Activated CD8-positive, alpha-beta memory T cell treated with anti-CD3 and anti-CD28 coated beads, Interleukin-2, amount 10 ng/mL, durations not matched to agents 7 days and 5 days (primary cell): ENCODE measurements around the gene COL23A1. TPM values are rescaled to one million over a fixed set of nuclear protein-coding genes. Genes with fewer than 3 reads are reported as not detected.
"Not testable (repeated sequence)": the region's sequence is repeated elsewhere in the genome, so short reads cannot be mapped to it uniquely, and the experiment has no call there.

ENCODE experiments used
- ATAC-seq: fragments of 150-1000 bp; cut with Tn5 transposase; one replicate; pipeline ENCODE4 v1.10.0; 2021; ENCODE audit warnings: moderate library complexity
- CTCF ChIA-PET: fragments of 350-600 bp; sonication (Branson Sonifier 250); formaldehyde crosslinking; loops from one replicate; lab custom pipeline; 2021; ENCODE audit warnings: antibody characterized with exemption; lab: Charles Lee
- DNase-seq: peaks from one replicate; pipeline ENCODE4 v3.0.0-alpha.2; 2020
- H3K27ac Mint-ChIP-seq: one replicate; pipeline ENCODE4 v1.8.0; 2021; ENCODE audit warnings: mild to moderate bottlenecking, mixed read lengths
- H3K27me3 Mint-ChIP-seq: one replicate; pipeline ENCODE4 v1.8.0; 2021; ENCODE audit warnings: mixed read lengths
- H3K36me3 Mint-ChIP-seq: one replicate; pipeline ENCODE4 v1.8.0; 2021; ENCODE audit warnings: mild to moderate bottlenecking, mixed read lengths
- H3K4me1 Mint-ChIP-seq: one replicate; pipeline ENCODE4 v1.8.0; 2021; ENCODE audit warnings: mixed read lengths
- H3K4me3 Mint-ChIP-seq: one replicate; pipeline ENCODE4 v1.8.0; 2021; ENCODE audit warnings: mild to moderate bottlenecking, moderate library complexity, mixed read lengths
- H3K9me3 Mint-ChIP-seq: one replicate; pipeline ENCODE4 v1.8.0; 2022; ENCODE audit warnings: low read depth, mixed read lengths
- total RNA-seq, 2 experiments: library from RNA; stranded (reverse); gene quantifications; one replicate each; pipeline ENCODE4 v1.2.3, GENCODE V29; 2021

COL23A1 gene
- total RNA-seq, 2 experiments from 2014 or later = 0.18 to 0.19 TPM

- Mint-ChIP-seq H3K9me3 (peaks cover 3% of the 10 kb centered on the region), H3K4me1 (peaks cover 2% of the 10 kb centered on the region), H3K4me3 (no peak overlapping the region), H3K27ac (no peak overlapping the region), H3K27me3 (no peaks in the 10 kb centered on the region), H3K36me3 (peaks cover 66% of the 10 kb centered on the region)
- CTCF ChIA-PET = interaction anchor here (1.0 to 1.4 kb wide), 2 partner anchors 10 to 15 kb away, joined by 3 to 5 read pairs; no protein-coding TSS in a partner anchor
- no peak for DNase-seq
- ATAC-seq = no peak
Measured at GRCh38 chr5:178612299-178612698, 22.1 kb upstream of the COL23A1 start.

DNA sequence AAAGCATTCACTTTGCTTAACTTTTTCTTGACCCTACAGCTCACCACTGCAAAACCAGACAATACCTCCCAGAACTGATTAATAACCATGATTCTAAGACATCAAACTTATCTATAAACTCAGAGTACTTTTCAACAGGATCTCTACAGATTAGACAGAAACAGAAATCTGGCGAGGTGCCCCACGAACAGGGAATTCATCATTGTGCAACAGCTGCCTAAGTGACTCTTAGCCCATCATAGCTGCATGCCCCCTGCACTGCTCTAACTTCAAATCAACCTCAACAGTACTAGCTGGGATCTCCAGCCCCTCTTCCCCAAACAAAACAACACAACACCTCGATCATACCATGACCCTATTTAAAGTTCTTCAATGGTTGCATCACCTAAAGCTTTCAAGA is 16.1 kb upstream of the COL23A1 start:
- Mint-ChIP-seq H3K9me3 (peaks cover 3% of the 10 kb centered on the region), H3K36me3 (peaks cover 71% of the 10 kb centered on the region), H3K27me3 (no peaks in the 10 kb centered on the region), H3K4me3 (no peak overlapping the region), H3K4me1 (no peaks in the 10 kb centered on the region), H3K27ac (no peak overlapping the region)
- CTCF ChIA-PET = interaction anchor here (0.9 kb wide), 1 partner anchor 19 kb away, joined by 3 read pairs; no protein-coding TSS in a partner anchor
- DNase-seq (no peak), ATAC-seq (no peak)

DNA sequence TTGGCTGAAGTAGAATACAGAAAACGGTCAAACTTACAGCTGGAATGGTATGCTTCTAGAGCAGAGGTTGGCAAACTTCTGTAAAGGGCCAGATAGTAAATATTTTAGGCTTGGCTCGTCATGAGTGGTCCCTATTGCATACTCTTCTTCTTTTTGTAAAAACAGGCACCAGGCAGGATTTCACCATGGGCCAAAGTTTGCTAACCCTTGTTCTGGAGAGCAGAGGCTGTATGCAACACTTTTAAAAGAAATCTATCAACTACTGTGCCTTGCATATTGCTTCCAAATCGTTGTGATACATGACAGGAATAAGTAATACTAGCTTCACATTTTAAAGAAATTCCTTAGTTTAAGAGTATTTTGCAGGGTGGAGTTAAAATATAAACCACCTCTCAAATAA is 15.6 kb upstream of the COL23A1 start:
- H3K4me1 Mint-ChIP-seq = no peaks in the 10 kb centered on the region
- no peak overlapping the region for H3K27ac Mint-ChIP-seq
- H3K36me3 Mint-ChIP-seq = peaks cover 71% of the 10 kb centered on the region
- peaks cover 3% of the 10 kb centered on the region for H3K9me3 Mint-ChIP-seq
- CTCF ChIA-PET = interaction anchor here (0.9 kb wide), 1 partner anchor 20 kb away, joined by 3 read pairs; no protein-coding TSS in a partner anchor
- H3K27me3 Mint-ChIP-seq = no peaks in the 10 kb centered on the region
- ATAC-seq (no peak), DNase-seq (no peak)
- no peak overlapping the region for H3K4me3 Mint-ChIP-seq

DNA sequence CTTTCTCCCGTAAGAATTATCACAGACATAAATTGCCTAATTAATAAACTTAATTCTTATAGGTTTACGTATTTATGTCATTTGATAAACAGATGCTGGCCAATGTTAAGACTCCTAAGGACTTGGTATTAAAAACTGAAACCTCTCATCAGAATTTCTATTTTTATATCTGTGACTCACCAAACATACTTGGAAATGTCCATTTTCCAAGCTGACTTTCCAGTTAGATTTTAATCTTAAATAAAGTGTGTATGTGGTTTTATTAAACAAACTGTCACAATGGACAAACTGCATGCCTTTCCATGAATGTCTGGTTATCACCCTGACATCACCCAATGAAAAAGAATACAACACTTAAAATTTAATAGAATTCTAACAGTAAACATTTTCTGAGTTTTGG is 12.6 kb upstream of the COL23A1 start:
- no peaks in the 10 kb centered on the region for H3K4me1 Mint-ChIP-seq
- DNase-seq (no peak), ATAC-seq (no peak)
- no peak overlapping the region for H3K27ac Mint-ChIP-seq
- peaks cover 76% of the 10 kb centered on the region for H3K36me3 Mint-ChIP-seq
- peaks cover 2% of the 10 kb centered on the region for H3K9me3 Mint-ChIP-seq
- H3K27me3 Mint-ChIP-seq = no peaks in the 10 kb centered on the region
- CTCF ChIA-PET = no interaction called here
- H3K4me3 Mint-ChIP-seq = no peak overlapping the region

DNA sequence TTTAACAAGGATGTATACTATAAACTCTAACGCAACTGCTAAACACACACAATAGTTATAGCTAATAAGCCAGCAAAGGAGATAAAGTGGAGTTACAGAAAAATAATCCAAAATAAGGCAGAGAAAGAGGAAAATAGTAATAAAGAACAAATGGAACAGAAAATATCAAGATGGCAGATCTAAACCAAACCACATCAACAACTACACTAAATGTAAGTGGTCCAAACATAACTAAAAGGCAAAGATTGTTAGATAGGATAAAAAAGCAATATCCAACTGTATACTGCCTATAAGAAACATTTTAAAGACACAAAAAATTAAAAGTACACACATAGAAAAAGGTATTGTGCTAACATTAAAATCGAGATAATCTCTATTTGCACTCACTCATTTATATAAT is 5.6 kb upstream of the COL23A1 start:
- CTCF ChIA-PET = no interaction called here
- ATAC-seq (no peak), DNase-seq (no peak)
- H3K36me3 Mint-ChIP-seq = peaks cover 50% of the 10 kb centered on the region
- peaks cover 2% of the 10 kb centered on the region for H3K4me1 Mint-ChIP-seq
- no peak overlapping the region for H3K4me3 Mint-ChIP-seq
- H3K27ac Mint-ChIP-seq = no peak overlapping the region
- H3K9me3 Mint-ChIP-seq = peaks cover 20% of the 10 kb centered on the region
- peaks cover 13% of the 10 kb centered on the region for H3K27me3 Mint-ChIP-seq

GRCh38 chr5:178595150-178595549 is 5.0 kb upstream of the COL23A1 start:
- no peak overlapping the region for H3K27ac Mint-ChIP-seq

DNA sequence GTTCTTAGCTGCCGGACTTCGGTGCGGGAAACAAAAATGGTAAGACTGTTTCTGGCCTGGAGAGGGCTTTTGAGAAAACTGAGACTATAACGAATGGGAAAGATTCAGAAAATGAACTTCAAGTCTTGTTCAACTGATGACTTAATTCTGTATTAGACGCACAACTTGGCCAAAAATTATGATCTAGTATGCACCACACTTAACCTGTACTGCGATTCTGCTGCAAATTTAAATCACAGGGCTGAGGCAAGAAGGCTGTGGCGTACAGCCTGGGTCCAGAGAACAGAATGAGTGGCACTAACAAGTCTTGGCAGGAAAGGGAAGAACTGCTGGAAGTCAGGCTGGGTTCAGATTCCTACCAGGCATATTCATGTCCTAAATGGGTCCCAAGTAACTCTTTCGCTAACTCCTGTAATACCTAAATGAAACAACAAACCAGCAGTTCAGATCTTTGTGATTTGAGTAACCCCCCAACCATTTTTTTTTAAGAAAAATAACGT is 781 bp upstream of the COL23A1 start:
- no peak overlapping the region for H3K27ac Mint-ChIP-seq
- peaks cover 5% of the 10 kb centered on the region for H3K4me1 Mint-ChIP-seq
- peaks cover 18% of the 10 kb centered on the region for H3K36me3 Mint-ChIP-seq
- peak overlapping the region; percentile 16 for H3K4me3 Mint-ChIP-seq
- ATAC-seq (no peak), DNase-seq (no peak)
- CTCF ChIA-PET = interaction anchor here (0.5 to 1.8 kb wide), 4 partner anchors 33 to 310 kb away, joined by 3 to 4 read pairs (median 3); no protein-coding TSS in a partner anchor
- peaks cover 18% of the 10 kb centered on the region for H3K9me3 Mint-ChIP-seq
- peaks cover 52% of the 10 kb centered on the region for H3K27me3 Mint-ChIP-seq

More at GRCh38 chr5:178595150-178595549, 5.0 kb upstream of the COL23A1 start:
- Mint-ChIP-seq H3K4me3 (no peak overlapping the region), H3K9me3 (peaks cover 20% of the 10 kb centered on the region), H3K36me3 (peaks cover 47% of the 10 kb centered on the region), H3K4me1 (peaks cover 5% of the 10 kb centered on the region), H3K27me3 (peaks cover 16% of the 10 kb centered on the region)
- DNase-seq (no peak), ATAC-seq (no peak)
- CTCF ChIA-PET = no interaction called here

DNA sequence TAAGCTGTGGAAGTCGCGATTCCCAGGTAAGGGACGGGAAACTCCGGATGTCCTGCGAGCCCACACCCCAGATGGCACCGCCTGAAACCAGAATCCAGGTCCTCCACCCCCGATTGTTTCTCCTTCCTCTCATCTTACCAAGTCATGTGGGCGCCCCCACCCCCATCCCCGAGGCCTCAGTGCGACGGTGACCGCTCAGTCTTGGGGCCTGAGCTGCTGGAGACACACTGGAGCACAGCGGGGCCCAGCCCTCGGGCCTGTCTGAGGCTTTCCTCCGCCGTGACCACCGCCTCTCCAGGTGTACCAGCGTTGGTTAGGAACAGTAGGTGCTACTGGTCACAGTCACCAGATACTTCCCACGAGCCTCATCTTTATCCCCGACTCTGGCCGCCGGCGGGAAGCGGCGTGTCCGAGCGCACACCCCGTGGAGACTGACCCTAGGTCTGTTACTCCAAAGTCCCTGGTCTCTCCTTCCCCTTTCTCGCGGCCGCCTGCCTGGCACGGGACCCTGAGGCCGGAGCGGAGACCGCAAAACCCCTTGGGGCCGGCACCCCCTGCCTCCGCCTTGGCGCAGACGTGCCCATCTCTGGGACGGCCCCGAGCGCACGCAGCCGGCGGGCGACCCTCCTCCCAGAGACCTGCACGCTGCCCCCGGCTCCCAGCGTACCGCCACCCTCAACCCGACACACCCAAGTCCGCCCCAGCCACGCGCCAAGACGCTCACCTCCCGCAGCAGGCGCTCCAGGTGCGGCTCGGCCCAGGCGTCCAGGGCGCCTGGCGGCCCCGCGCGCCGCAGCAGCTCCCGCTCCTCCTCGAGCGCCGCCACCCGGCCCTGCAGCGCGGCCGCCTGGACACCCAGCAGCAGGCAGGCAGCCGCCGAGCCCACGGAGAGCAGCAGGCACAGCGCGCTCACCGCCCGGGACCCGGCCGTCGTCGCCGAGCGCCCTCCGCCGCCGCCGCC is 733 bp downstream of the COL23A1 start:
- ATAC-seq = peak; percentile 54

DNA sequence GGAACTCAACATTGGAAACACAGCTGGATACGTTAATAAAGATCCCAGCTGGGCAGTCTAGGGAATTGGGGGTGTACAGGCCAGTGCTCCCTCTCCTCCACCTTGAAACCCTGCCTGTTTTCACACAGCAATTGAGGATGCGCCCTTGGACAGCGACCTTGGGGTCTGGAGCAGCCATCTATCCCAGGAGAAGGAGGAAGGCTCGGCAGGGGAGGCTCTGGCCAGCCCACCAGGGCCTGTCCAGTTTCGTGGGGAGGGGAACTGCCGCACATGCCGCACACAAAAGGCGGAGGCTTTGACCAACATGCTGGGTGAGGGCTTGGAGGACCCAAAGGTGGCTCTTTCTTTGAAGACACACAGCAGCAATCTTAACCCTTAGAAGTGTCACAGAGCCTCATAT is 1.4 kb downstream of the COL23A1 start:
- no peak overlapping the region for H3K4me3 Mint-ChIP-seq
- CTCF ChIA-PET = interaction anchor here (1.2 kb wide), 1 partner anchor 308 kb away, joined by 3 read pairs; no protein-coding TSS in a partner anchor
- H3K27ac Mint-ChIP-seq = no peak overlapping the region
- H3K36me3 Mint-ChIP-seq = no peaks in the 10 kb centered on the region
- H3K9me3 Mint-ChIP-seq = no peaks in the 10 kb centered on the region
- H3K4me1 Mint-ChIP-seq = peaks cover 5% of the 10 kb centered on the region
- H3K27me3 Mint-ChIP-seq = peaks cover 52% of the 10 kb centered on the region
- DNase-seq (no peak), ATAC-seq (no peak)

More for the DNA sequence above, 733 bp downstream of the COL23A1 start:
- Mint-ChIP-seq H3K36me3 (peaks cover 6% of the 10 kb centered on the region), H3K4me3 (no peak overlapping the region), H3K27me3 (peaks cover 52% of the 10 kb centered on the region), H3K4me1 (peaks cover 5% of the 10 kb centered on the region), H3K27ac (no peak overlapping the region), H3K9me3 (peaks cover 5% of the 10 kb centered on the region)
- no peak for DNase-seq
- CTCF ChIA-PET = interaction anchor here (1.0 kb wide), 1 partner anchor 10 kb away, joined by 3 read pairs; no protein-coding TSS in a partner anchor

DNA sequence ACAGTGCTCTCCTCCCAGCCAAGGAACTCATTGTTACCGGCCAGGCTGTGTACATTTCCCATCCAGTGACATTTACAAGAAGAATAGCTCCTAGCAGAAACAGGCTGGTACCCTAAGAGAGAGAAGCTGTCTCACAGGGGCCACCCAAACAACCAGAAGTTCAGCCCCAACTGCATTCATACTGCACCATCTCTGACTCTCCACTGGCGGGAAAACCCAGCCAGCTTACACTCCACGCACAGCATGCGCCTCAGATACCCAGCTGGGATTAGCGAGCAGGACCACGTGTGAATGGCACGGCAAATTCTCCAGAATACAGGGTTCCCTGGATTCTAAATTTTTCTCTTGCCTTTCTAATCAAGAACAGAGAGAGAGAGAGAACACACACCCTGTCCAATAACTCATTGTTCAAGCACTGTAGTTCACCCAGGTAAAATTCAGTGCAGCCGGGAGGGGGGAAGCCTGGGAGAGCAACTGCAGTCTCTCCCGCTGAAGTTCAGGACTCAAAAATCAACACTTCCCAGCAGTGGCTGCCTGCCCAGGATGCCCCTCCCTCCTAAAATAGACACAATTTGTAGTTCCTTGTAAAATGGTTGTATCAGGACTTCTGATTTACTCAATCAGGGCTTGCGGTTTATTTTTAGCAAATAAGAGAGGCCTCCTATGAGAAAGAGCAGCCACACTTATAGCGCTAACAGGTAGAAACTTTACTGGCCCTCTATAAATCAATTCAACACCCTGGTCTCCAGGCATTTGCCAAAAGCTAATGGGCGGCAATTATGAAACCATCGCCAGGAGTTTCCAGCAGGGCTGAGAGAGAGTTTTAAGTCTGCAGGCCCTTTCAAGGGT is 2.2 kb downstream of the COL23A1 start:
- no peak overlapping the region for H3K27ac Mint-ChIP-seq
- no peak for ATAC-seq
- no peak for DNase-seq
- H3K4me3 Mint-ChIP-seq = no peak overlapping the region
- peaks cover 5% of the 10 kb centered on the region for H3K4me1 Mint-ChIP-seq
- no peaks in the 10 kb centered on the region for H3K36me3 Mint-ChIP-seq
- H3K27me3 Mint-ChIP-seq = peaks cover 52% of the 10 kb centered on the region
- CTCF ChIA-PET = interaction anchor here (1.2 kb wide), 1 partner anchor 308 kb away, joined by 3 read pairs; no protein-coding TSS in a partner anchor
- H3K9me3 Mint-ChIP-seq = no peaks in the 10 kb centered on the region

DNA sequence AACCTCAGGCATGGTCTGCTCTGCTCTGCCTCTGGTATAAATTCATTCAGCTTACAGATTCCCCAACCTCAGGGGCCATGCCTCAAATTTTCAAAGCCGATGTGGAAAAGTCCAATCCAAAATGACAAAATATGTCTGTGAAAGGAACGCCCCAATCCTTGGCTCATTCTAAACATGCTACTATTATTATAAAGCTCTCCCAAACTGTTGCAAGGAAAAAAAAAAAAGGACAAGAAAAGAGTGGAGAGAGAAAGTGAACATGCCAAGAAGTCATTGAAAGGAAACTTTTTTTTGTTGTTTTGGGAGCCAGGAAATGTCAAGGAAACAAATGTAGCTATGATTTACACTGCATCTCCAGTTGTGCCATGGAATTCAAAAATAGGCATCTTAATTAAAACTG is 3.8 kb downstream of the COL23A1 start:
- Mint-ChIP-seq H3K4me1 (peaks cover 5% of the 10 kb centered on the region), H3K4me3 (no peak overlapping the region), H3K27me3 (peaks cover 46% of the 10 kb centered on the region), H3K27ac (no peak overlapping the region), H3K36me3 (no peaks in the 10 kb centered on the region), H3K9me3 (no peaks in the 10 kb centered on the region)
- DNase-seq (no peak), ATAC-seq (no peak)
- CTCF ChIA-PET = interaction anchor here (0.6 to 0.9 kb wide), 2 partner anchors 113 to 306 kb away, joined by 3 read pairs; no protein-coding TSS in a partner anchor

DNA sequence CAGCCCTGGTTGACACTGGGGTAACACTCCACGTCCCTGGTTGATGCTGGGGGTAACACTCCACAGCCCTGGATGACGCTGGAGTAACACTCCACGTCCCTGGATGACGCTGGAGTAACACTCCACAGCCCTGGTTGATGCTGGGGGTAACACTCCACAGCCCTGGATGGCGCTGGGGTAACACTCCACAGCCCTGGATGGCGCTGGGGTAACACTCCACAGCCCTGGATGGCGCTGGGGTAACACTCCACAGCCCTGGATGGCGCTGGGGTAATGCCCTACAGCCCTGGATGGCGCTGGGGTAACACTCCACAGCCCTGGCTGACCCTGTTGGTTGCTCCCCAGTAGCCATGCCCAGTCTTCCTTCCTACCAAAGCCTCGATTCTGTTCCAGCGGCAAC is 4.8 kb downstream of the COL23A1 start:
- H3K4me1 Mint-ChIP-seq, H3K27ac Mint-ChIP-seq, CTCF ChIA-PET, DNase-seq, H3K36me3 Mint-ChIP-seq, H3K9me3 Mint-ChIP-seq, ATAC-seq, H3K4me3 Mint-ChIP-seq: not testable (repeated sequence)
- peaks cover 36% of the 10 kb centered on the region for H3K27me3 Mint-ChIP-seq

DNA sequence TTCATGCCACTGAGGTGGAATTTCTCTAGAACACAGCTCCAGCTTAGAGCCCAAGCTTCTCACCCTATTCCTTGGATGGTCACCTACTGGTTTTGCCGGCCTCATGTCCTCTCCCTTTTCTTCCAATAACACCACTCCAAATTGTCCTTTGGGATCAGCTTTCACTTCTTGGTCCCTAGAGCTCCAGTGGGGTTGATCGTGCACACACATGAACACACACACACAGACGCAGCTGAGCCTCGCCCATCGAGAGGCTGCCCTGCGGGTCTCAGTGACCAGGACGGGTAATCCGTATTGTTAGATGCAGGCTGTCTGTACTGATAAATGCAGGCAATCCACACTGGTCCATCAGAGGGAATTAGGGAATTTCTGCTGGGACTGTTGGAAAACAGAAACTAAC is 6.9 kb downstream of the COL23A1 start:
- no peaks in the 10 kb centered on the region for H3K9me3 Mint-ChIP-seq
- no peak overlapping the region for H3K27ac Mint-ChIP-seq
- H3K36me3 Mint-ChIP-seq = no peaks in the 10 kb centered on the region
- peaks cover 30% of the 10 kb centered on the region for H3K27me3 Mint-ChIP-seq
- H3K4me1 Mint-ChIP-seq = no peaks in the 10 kb centered on the region
- no peak for ATAC-seq
- H3K4me3 Mint-ChIP-seq = no peak overlapping the region
- no peak for DNase-seq
- CTCF ChIA-PET = no interaction called here
